K562 (cell line): Measurements from ENCODE around the gene ATL3. TPM values are rescaled to one million over a fixed set of nuclear protein-coding genes. Genes with fewer than 3 reads are reported as not detected.
"Not testable (repeated sequence)": the region's sequence is repeated elsewhere in the genome, so short reads cannot be mapped to it uniquely, and the experiment has no call there.

Experiments used
- ATAC-seq: fragments of 200-7000 bp; cut with Tn5 transposase; 3 replicates; pipeline ENCODE4 v1.9.1; 2020; ENCODE audit warnings: moderate library complexity
- BruUV-seq: library from RNA; stranded (reverse); fragments of 400-500 nt; replicated peaks from 2 replicates; lab custom pipeline; 2021; lab: Mats Ljungman, UMichigan
- CTCF ChIA-PET: fragments of 300-600 bp; formaldehyde crosslinking; extraction: SDS; loops from one replicate; lab custom pipeline; 2021; ENCODE audit warnings: low intra/inter-chr PET ratio; lab: Yijun Ruan, JAX
- POLR2A ChIA-PET: fragments of 300-600, 350-650 bp; sonication (Branson Sonifier 250); formaldehyde crosslinking; extraction: SDS; loops from one replicate; lab custom pipeline; 2021; ENCODE audit warnings: antibody characterized with exemption, inconsistent platforms; lab: Yijun Ruan, JAX
- DNase-seq, 4 experiments: peaks; one replicate each; pipeline versions ENCODE4 v3.0.0 to v3.0.0-alpha.2; 2011 to 2018; ENCODE audit warnings: low spot score in 3 of 4, mixed read lengths in 3 of 4; ENCODE audit errors: extremely low read depth in 1 of 4
- FAIRE-seq: peaks from 2 replicates; lab custom pipeline; 2011; peaks lifted over from hg19 to GRCh38; lab: Jason Lieb, UNC
- H2AFZ ChIP-seq: 2 replicates; pipeline ENCODE4 v1.6.0; 2011; ENCODE audit warnings: low read depth, low read length, control low read depth, inconsistent platforms
- H3K27ac ChIP-seq: fragments of 200-600 bp; 3 replicates; pipeline ENCODE4 v1.8.0; 2011; ENCODE audit warnings: low read depth, mild to moderate bottlenecking, control low read depth, inconsistent platforms, low read length, moderate library complexity, mixed read lengths; ENCODE audit errors: extremely low read depth
- H3K27me3 ChIP-seq, 2 experiments: fragments of 300-600 bp in 1 of 2; 2 replicates in 1 of 2; 3 replicates in 1 of 2; pipeline versions ENCODE4 v1.6.0 to v1.8.0; 2011; ENCODE audit warnings: inconsistent platforms in 2 of 2, low read length in 2 of 2, mild to moderate bottlenecking in 1 of 2, mixed read lengths in 1 of 2, moderate library complexity in 1 of 2; ENCODE audit not compliant: control insufficient read depth in 2 of 2, insufficient read depth in 2 of 2
- H3K36me3 ChIP-seq: fragments of 300-600 bp; 3 replicates; pipeline ENCODE4 v1.8.0; 2011; ENCODE audit warnings: mild to moderate bottlenecking, low read length, inconsistent platforms; ENCODE audit not compliant: control insufficient read depth, insufficient read depth
- H3K4me1 ChIP-seq, 2 experiments: fragments of 200-600 bp in 1 of 2; replicated peaks in 1 of 2; 2 replicates in 1 of 2; 3 replicates in 1 of 2; pipeline versions ENCODE4 v1.5.1 to v1.8.0; 2011; ENCODE audit warnings: inconsistent platforms in 2 of 2, low read length in 2 of 2, mild to moderate bottlenecking in 1 of 2, mixed read lengths in 1 of 2, moderate library complexity in 1 of 2; ENCODE audit not compliant: control insufficient read depth in 2 of 2, insufficient read depth in 2 of 2
- H3K4me2 ChIP-seq: 2 replicates; pipeline ENCODE4 v1.6.1; 2011; ENCODE audit warnings: low read length, control low read depth, inconsistent platforms, mixed read lengths; ENCODE audit not compliant: insufficient read depth
- H3K4me3 ChIP-seq: fragments of 200-600 bp; sonication (generic), shearing (Covaris generic); 2 replicates; pipeline ENCODE4 v1.5.1; 2016; ENCODE audit warnings: control low read depth, inconsistent platforms
- H3K79me2 ChIP-seq: fragments of 200-600 bp; 3 replicates; pipeline ENCODE4 v1.8.0; 2011; ENCODE audit warnings: low read length, inconsistent platforms; ENCODE audit not compliant: control insufficient read depth, insufficient read depth
- H3K9ac ChIP-seq, 2 experiments: 2 replicates each; pipeline versions ENCODE4 v1.6.0 to v1.6.1; 2011; ENCODE audit warnings: low read depth in 2 of 2, low read length in 2 of 2, control low read depth in 1 of 2, inconsistent platforms in 1 of 2, mild to moderate bottlenecking in 1 of 2, mixed read lengths in 1 of 2; ENCODE audit not compliant: insufficient read depth in 1 of 2
- H3K9me1 ChIP-seq: one replicate; pipeline ENCODE4 v1.6.0; 2011; ENCODE audit warnings: inconsistent platforms, mild to moderate bottlenecking, low read length, moderate library complexity; ENCODE audit not compliant: control insufficient read depth, insufficient read depth
- H3K9me3 ChIP-seq: replicated peaks from 2 replicates; pipeline ENCODE4 v1.5.1; 2011; ENCODE audit warnings: low read depth, low read length, inconsistent platforms; ENCODE audit not compliant: control insufficient read depth, insufficient read depth
- H4K20me1 ChIP-seq: replicated peaks from 2 replicates; pipeline ENCODE4 v1.6.1; 2011; ENCODE audit warnings: low read length, inconsistent platforms, mixed read lengths; ENCODE audit not compliant: control insufficient read depth, insufficient read depth
- GTF2E2 ChIP-seq: fragments of 200-800 bp; sonication (Bioruptor generic); IDR thresholded peaks from 2 replicates; pipeline ENCODE4 v1.6.1; 2016; ENCODE audit warnings: missing genetic modification characterization, missing compliant biosample characterization
- WGBS: fragments of 100-300 bp; shearing (Covaris generic); methylation state at CpG from one replicate; pipeline ENCODE4 v1.1.6; 2016; ENCODE audit warnings: low coverage, mixed read lengths; ENCODE audit not compliant: insufficient coverage; ENCODE audit errors: missing lambda C conversion rate; 5-methylcytosine and 5-hydroxymethylcytosine counted together
- in situ Hi-C: fragments of 300-500 bp; cut with MboI; formaldehyde crosslinking; loops from 4 replicates; pipeline ENCODE4 v1.15.0; 2018; ENCODE audit warnings: inconsistent platforms, mixed read lengths
- intact Hi-C: fragments of 100-400 bp; cut with micrococcal nuclease; formaldehyde crosslinking; loops from 2 replicates; pipeline ENCODE4 v1.14.2; 2022
- polyA plus RNA-seq, 8 experiments: library from polyadenylated mRNA; depleted of rRNA in 4 of 8; stranded (reverse) in 5 of 8; unstranded in 3 of 8; fragments of >200 nt; fragmentation: Nextera tagmentation in 2 of 8; fragmentation: Illumina TruSeq in 1 of 8; extraction: Ambion mirVana in 2 of 8; extraction: Trizol in 1 of 8; gene quantifications; 2 replicates each; pipeline versions ENCODE4 v1.2.1 to v1.2.3, GENCODE V29; 2011 to 2014; ENCODE audit warnings: inconsistent platforms in 1 of 8, missing spikeins in 1 of 8
- total RNA-seq, 7 experiments: library from RNA; depleted of rRNA in 6 of 7; stranded (reverse); fragments of >200 nt in 6 of 7; fragmentation: Illumina TruSeq in 2 of 7; extraction: Trizol in 2 of 7; gene quantifications; 2 replicates each; pipeline versions ENCODE4 v1.2.1 to v1.2.3, GENCODE V29; 2011 to 2021; ENCODE audit warnings: low replicate concordance in 1 of 7
- TF ChIP-seq, protein P1 (sequence below): fragments of 450-650 bp; formaldehyde crosslinking; IDR thresholded peaks from 2 replicates; pipeline ENCODE4 v1.4.0; 2020; ENCODE audit warnings: mild to moderate bottlenecking, mixed read lengths

ATL3 gene
- total and polyA plus RNA-seq, 9 of the 15 experiments (the other 6 are each of a cell fraction or from before 2014, with no cell fraction given), result 18.2 to 39.8 (median 23.9) TPM

DNA sequence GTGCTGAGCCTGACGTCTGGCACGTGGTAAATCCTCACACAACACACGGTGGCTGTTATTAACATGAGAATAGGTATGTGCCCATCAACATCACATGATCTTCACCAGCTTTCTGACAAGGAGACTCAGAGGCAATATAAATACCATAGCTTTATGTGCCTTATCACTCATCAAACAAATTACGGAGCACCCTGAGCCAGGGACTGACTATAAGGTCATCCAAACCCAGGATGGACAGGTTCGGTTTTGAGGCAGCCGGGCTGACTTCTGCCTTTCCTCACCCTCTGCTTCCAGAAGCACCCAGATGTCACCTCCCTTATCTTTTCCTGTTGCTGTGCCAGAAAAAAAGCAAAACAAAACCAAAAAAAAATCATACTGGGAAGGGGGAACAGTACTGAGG, 51.2 kb downstream of the ATL3 start:
- Histone ChIP-seq H4K20me1 (no peaks in the 10 kb centered on the region), H2AFZ (no peak overlapping the region), H3K9ac (no peak overlapping the region), H3K36me3 (no peaks in the 10 kb centered on the region), H3K79me2 (no peaks in the 10 kb centered on the region), H3K27me3 (no peaks in the 10 kb centered on the region), H3K4me1 (peaks cover 4 to 6% of the 10 kb centered on the region in 2 experiments; a peak in 3 of 5 replicates), H3K4me3 (no peak overlapping the region), H3K9me3 (no peaks in the 10 kb centered on the region), H3K27ac (no peak overlapping the region), H3K9me1 (no peaks in the 10 kb centered on the region), H3K4me2 (no peak overlapping the region)
- intact Hi-C loops (no loop called here), in situ Hi-C loops (no loop called here)
- ATAC-seq (no peak), DNase-seq (no peak), FAIRE-seq (no peak)
- WGBS, result 9% methylated on average over 6 of the region's 6 CpGs
- ChIA-PET CTCF (no interaction called here), POLR2A (interaction anchor here (1.2 kb wide), 1 partner anchor 8 kb away, joined by 3 read pairs; no protein-coding TSS in a partner anchor)
- no TSS peak for BruUV-seq
- no peak for TF ChIP-seq GTF2E2 (tag)
- TF ChIP-seq, protein P1, sequence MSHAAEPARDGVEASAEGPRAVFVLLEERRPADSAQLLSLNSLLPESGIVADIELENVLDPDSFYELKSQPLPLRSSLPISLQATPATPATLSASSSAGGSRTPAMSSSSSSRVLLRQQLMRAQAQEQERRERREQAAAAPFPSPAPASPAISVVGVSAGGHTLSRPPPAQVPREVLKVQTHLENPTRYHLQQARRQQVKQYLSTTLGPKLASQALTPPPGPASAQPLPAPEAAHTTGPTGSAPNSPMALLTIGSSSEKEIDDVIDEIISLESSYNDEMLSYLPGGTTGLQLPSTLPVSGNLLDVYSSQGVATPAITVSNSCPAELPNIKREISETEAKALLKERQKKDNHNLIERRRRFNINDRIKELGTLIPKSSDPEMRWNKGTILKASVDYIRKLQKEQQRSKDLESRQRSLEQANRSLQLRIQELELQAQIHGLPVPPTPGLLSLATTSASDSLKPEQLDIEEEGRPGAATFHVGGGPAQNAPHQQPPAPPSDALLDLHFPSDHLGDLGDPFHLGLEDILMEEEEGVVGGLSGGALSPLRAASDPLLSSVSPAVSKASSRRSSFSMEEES (CRISPR knock-in tag), result peak; percentile 40; the same call in 1 of the 2 replicates

DNA sequence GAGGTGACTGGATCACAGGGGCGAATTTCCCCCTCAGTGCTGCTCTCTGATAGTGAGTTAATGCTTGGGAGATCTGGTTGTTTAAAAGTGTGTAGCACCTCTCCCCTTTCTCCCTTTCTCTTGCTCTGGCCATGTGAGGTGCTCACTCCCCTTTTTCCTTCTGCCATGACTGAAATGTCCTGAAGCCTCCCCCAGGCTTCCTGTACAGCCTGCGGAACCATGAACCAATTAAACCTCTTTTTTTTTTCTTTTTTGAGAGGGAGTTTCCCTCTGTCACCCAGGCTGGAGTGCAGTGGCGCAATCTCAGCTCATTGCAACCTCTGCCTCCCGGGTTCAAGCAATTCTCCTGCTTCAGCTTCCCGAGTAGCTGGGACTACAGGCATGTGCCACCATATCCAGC, 53.5 kb downstream of the ATL3 start:
- H3K79me2 ChIP-seq, H3K9ac ChIP-seq, H4K20me1 ChIP-seq, H3K27me3 ChIP-seq, ATAC-seq, H2AFZ ChIP-seq, DNase-seq, H3K4me2 ChIP-seq, H3K4me3 ChIP-seq, intact Hi-C loops, H3K9me3 ChIP-seq, H3K27ac ChIP-seq, H3K9me1 ChIP-seq, CTCF ChIA-PET, in situ Hi-C loops, FAIRE-seq, BruUV-seq, H3K36me3 ChIP-seq: not testable (repeated sequence)
- peaks cover 0 to 15% of the 10 kb centered on the region in 2 experiments; a peak in 3 of 5 replicates for H3K4me1 ChIP-seq
- POLR2A ChIA-PET, result interaction anchor here (0.6 kb wide), 1 partner anchor 31 kb away, joined by 3 read pairs; no protein-coding TSS in a partner anchor
- 58% methylated on average over 4 of the region's 5 CpGs for WGBS
